ENCODE measurements around the gene ACAA2.

The ACAA2 gene

DNA sequence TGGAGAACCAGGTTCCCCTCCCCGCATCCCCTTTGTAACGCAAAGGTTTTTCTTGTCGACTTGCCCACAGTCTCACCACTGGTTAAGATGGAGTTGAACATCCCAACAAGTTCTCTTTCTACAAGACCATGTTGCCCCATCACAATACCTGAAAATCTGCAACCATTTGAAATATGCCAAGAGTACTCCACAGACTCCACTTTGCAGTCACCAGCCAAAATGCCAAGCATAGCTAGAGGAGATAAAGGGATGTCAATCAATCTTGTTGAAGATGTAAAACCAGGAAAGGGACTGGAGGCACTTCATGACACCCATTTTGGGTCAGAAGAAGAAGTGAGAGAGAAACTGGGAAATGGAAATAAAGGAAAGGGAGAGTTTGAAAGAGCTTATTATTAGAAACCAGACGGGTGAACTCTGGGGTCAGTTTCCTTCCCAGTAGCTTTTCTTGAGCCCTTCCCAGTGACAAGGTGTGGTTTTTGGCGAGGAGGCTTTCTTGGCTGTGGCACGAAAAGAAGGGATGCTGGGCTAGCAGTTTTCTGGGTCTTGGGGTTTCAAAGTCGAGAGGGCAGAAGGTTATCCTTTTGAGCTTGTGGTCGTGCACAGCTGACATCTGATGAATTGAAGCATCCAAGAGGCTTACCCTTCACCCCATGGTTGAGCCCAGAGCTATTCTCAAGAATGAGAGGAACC is 79.3 kb downstream of the ACAA2 start:
- no peak for DNase-seq

DNA sequence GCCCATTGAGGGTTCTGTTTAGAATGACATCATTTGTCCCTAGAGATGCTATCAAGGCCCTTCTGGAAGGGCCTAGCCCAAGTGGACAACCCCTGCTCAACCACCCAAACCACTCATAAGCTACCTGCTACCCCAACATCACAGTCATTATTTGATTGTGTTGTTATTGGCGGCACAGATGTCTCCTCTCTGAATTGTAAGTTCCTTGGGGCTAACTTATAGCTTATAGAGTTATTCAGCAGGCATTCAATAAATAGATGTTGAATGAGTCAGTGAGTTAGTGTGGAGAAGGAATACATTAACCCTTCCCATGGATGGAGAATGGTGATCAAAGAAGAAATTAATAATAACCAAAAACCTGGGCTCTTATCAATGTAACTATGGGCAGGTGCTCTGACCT is 80.0 kb downstream of the ACAA2 start:
- no peak for DNase-seq
